A549 (cell line): Measurements from ENCODE around the gene GJA3. TPM values are rescaled to one million over a fixed set of nuclear protein-coding genes. Genes with fewer than 3 reads are reported as not detected.

Source experiments
- ATAC-seq, 2 experiments: fragments of 200-7000 bp in 1 of 2; fragments of >200 bp in 1 of 2; cut with Nextera tagmentation in 1 of 2; cut with Tn5 transposase in 1 of 2; 3 replicates each; pipeline versions ENCODE4 v1.8.0 to v1.9.1; 2018 to 2020; ENCODE audit warnings: mild to moderate bottlenecking in 1 of 2, moderate library complexity in 1 of 2
- CTCF ChIA-PET: fragments of 300-600 bp; sonication (Branson Sonifier 250); formaldehyde crosslinking; extraction: SDS; loops from one replicate; lab custom pipeline; 2021; ENCODE audit warnings: antibody characterized with exemption, inconsistent platforms; lab: Yijun Ruan, JAX
- POLR2A ChIA-PET: fragments of 350-600 bp; formaldehyde crosslinking; extraction: SDS; loops from one replicate; lab custom pipeline; 2021; ENCODE audit warnings: antibody characterized with exemption, inconsistent platforms; lab: Yijun Ruan, JAX
- DNase-seq, 2 experiments: peaks; one replicate each; pipeline versions ENCODE4 v3.0.0 to v3.0.0-alpha.2; 2011 to 2016; ENCODE audit warnings: low read depth in 1 of 2, low spot score in 1 of 2
- FAIRE-seq: peaks from 2 replicates; lab custom pipeline; 2011; peaks lifted over from hg19 to GRCh38; lab: Jason Lieb, UNC
- H3K27ac ChIP-seq, 2 experiments: fragments of >200 bp; sonication (Bioruptor Twin); formaldehyde crosslinking; 3 replicates each; pipeline ENCODE4 v1.5.1; 2016 to 2017
- H3K4me1 ChIP-seq: fragments of >200 bp; sonication (Bioruptor Twin); formaldehyde crosslinking; 3 replicates; pipeline ENCODE4 v1.6.1; 2016
- H3K4me2 ChIP-seq: fragments of >200 bp; sonication (Bioruptor Twin); formaldehyde crosslinking; 3 replicates; pipeline ENCODE4 v1.6.1; 2016
- H3K4me3 ChIP-seq: fragments of >200 bp; sonication (Bioruptor Twin); formaldehyde crosslinking; 3 replicates; pipeline ENCODE4 v1.5.1; 2016
- H3K9me3 ChIP-seq: fragments of >200 bp; sonication (Bioruptor Twin); formaldehyde crosslinking; 3 replicates; pipeline ENCODE4 v1.6.1; 2016
- CBX8 ChIP-seq: fragments of 200-600 bp; sonication (generic); IDR thresholded peaks from 2 replicates; pipeline ENCODE4 v1.6.1; 2016
- CEBPB ChIP-seq, 2 experiments: fragments of >200 bp in 1 of 2; sonication (Bioruptor Twin) in 1 of 2; formaldehyde crosslinking in 1 of 2; IDR thresholded peaks; 2 replicates each; pipeline ENCODE4 v1.6.1; 2012 to 2016
- CHD4 ChIP-seq: fragments of 200-600 bp; sonication (generic); IDR thresholded peaks from 2 replicates; pipeline ENCODE4 v1.6.1; 2016; ENCODE audit warnings: antibody characterized with exemption, mild to moderate bottlenecking, borderline replicate concordance
- CTCF ChIP-seq: fragments of >200 bp; sonication (Bioruptor Twin); formaldehyde crosslinking; IDR thresholded peaks from 3 replicates; pipeline ENCODE4 v1.5.1; 2016
- EHMT2 ChIP-seq: fragments of 200-600 bp; sonication (generic); IDR thresholded peaks from 2 replicates; pipeline ENCODE4 v1.6.1; 2016; ENCODE audit warnings: antibody characterized with exemption, low read depth, mild to moderate bottlenecking, moderate library complexity
- EP300 ChIP-seq, 2 experiments: fragments of >200 bp; sonication (Bioruptor Twin); formaldehyde crosslinking; IDR thresholded peaks; 2 replicates in 1 of 2; 3 replicates in 1 of 2; pipeline ENCODE4 v1.6.1; 2016 to 2017
- FOSB ChIP-seq: fragments of 250-450 bp; sonication (Bioruptor Pico); IDR thresholded peaks from 2 replicates; pipeline ENCODE4 v1.5.0; 2020; ENCODE audit warnings: mild to moderate bottlenecking, moderate library complexity
- JUN ChIP-seq, 2 experiments: fragments of >200 bp; sonication (Bioruptor Twin); formaldehyde crosslinking; IDR thresholded peaks; 2 replicates in 1 of 2; 3 replicates in 1 of 2; pipeline ENCODE4 v1.6.1; 2016 to 2017
- MAFK ChIP-seq: fragments of 450-650 bp; IDR thresholded peaks from 2 replicates; pipeline ENCODE4 v1.6.1; 2014; ENCODE audit not compliant: partially characterized antibody
- RFX5 ChIP-seq: fragments of 450-650 bp; IDR thresholded peaks from 2 replicates; pipeline ENCODE4 v1.7.1; 2014; ENCODE audit warnings: antibody characterized with exemption, mild to moderate bottlenecking, moderate library complexity
- RNF2 ChIP-seq: fragments of 200-600 bp; sonication (generic); IDR thresholded peaks from 2 replicates; pipeline ENCODE4 v1.6.1; 2016; ENCODE audit warnings: low read depth, mild to moderate bottlenecking, antibody characterized with exemption, moderate library complexity, borderline replicate concordance
- TFCP2L1 ChIP-seq: fragments of 250-450 bp; sonication (Bioruptor Pico); IDR thresholded peaks from 2 replicates; pipeline ENCODE4 v1.5.0; 2021; ENCODE audit warnings: mild to moderate bottlenecking
- ZC3H11A ChIP-seq: fragments of 450-650 bp; IDR thresholded peaks from 2 replicates; pipeline ENCODE4 v1.6.1; 2014; ENCODE audit warnings: antibody characterized with exemption, mild to moderate bottlenecking
- ZNF302 ChIP-seq: fragments of 250-450 bp; sonication (Bioruptor Pico); IDR thresholded peaks from 2 replicates; pipeline ENCODE4 v1.9.0; 2021; ENCODE audit warnings: inconsistent platforms, mild to moderate bottlenecking, moderate library complexity
- WGBS: methylation state at CpG from one replicate; pipeline ENCODE4 v1.1.6; 2017; ENCODE audit errors: missing lambda C conversion rate; 5-methylcytosine and 5-hydroxymethylcytosine counted together
- polyA plus RNA-seq, 4 experiments: library from polyadenylated mRNA; depleted of rRNA in 3 of 4; stranded (reverse); fragments of >200 nt; fragmentation: RNase III in 1 of 4; extraction: RNeasy Plus Mini Kit Qiagen cat#74134 plus additional on column Dnase treatment in 1 of 4; gene quantifications; 2 replicates in 3 of 4; 3 replicates in 1 of 4; pipeline ENCODE4 v1.2.3, GENCODE V29; 2011 to 2017
- TF ChIP-seq, protein P1 (sequence below): fragments of 250-450 bp; sonication (Bioruptor Pico); IDR thresholded peaks from 2 replicates; pipeline ENCODE4 v1.5.0; 2020; ENCODE audit warnings: low read depth, mild to moderate bottlenecking, moderate library complexity
- TF ChIP-seq, protein P2 (sequence below): IDR thresholded peaks from 2 replicates; pipeline ENCODE4 v1.6.1; 2012; ENCODE audit warnings: low read depth, borderline replicate concordance
- TF ChIP-seq, protein P3 (sequence below): fragments of 250-450 bp; sonication (Bioruptor Pico); IDR thresholded peaks from 2 replicates; pipeline ENCODE4 v1.5.0; 2021; ENCODE audit warnings: mild to moderate bottlenecking, moderate library complexity, borderline replicate concordance
- TF ChIP-seq, protein P4 (sequence below): IDR thresholded peaks from 2 replicates; pipeline ENCODE4 v1.6.1; 2012

The GJA3 gene
- polyA plus RNA-seq, 2 of the 4 experiments (the other 2 are of a cell fraction) = 0.06 to 0.19 TPM

DNA sequence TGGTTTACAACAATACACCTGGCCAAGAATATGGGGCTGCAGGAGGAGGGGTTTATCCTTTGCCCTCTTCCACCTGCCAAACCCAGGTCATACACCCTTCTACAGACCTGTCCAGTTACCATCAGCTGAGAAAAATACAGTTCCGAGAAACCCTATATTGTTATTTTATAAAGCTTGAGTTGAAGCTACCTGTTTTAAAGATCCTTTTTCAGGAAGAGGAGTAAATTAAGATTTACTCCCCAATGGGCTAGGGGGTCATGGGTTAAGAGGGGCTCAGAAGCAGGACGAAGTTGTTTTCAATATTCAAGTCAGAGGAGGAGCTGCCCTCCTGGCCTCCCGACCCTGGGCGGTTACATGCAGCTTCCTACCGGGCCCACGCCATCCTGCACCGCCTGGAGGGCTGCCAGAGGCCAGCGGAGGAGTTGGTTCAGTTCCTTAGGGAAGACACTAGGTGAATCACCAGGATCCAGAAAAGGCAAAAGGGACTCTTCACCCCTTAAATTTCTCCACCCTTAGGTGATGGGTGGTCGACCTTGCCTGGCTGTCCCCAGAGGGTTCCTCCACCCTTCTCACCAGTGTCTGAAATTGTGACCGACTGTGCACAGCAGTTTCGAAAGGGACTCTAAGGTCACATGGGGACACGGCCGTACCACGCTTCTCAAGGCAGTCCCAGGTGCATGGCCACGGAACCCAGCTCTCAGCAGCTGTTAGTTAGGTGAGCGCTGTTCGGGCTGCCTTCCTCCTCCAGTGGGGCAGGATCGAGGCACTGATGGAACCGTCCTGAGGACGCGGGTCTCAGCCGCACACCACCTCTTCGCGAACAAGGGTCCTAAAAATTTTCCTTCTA is 30.7 kb upstream of the GJA3 start:
- Histone ChIP-seq H3K4me3 (peak overlapping the region; percentile 76), H3K9me3 (no peaks in the 10 kb centered on the region), H3K27ac (peak overlapping the region; percentile 53 to 80; a peak in 5 of 6 replicates), H3K4me1 (peaks cover 7% of the 10 kb centered on the region; the same call in 1 of the 3 replicates)
- ChIA-PET CTCF (interaction anchor here (0.8 to 3.5 kb wide), 5 partner anchors 9 to 303 kb away, joined by 3 to 16 read pairs (median 3); no protein-coding TSS in a partner anchor), POLR2A (no interaction called here)
- DNase-seq = no peak
- WGBS = 78% methylated on average over 21 of the region's 24 CpGs
- TF ChIP-seq CHD4 = no peak
- no peak for TF ChIP-seq ZNF302 (CRISPR knock-in tag)
- TF ChIP-seq FOSB = no peak
- TF ChIP-seq ZC3H11A = no peak
- no peak for TF ChIP-seq MAFK
- no peak for TF ChIP-seq RNF2
- no peak for TF ChIP-seq CTCF
- TF ChIP-seq, protein P1, sequence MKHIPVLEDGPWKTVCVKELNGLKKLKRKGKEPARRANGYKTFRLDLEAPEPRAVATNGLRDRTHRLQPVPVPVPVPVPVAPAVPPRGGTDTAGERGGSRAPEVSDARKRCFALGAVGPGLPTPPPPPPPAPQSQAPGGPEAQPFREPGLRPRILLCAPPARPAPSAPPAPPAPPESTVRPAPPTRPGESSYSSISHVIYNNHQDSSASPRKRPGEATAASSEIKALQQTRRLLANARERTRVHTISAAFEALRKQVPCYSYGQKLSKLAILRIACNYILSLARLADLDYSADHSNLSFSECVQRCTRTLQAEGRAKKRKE (CRISPR knock-in tag) = no peak
- TF ChIP-seq EHMT2 = no peak
- TF ChIP-seq, protein P2, sequence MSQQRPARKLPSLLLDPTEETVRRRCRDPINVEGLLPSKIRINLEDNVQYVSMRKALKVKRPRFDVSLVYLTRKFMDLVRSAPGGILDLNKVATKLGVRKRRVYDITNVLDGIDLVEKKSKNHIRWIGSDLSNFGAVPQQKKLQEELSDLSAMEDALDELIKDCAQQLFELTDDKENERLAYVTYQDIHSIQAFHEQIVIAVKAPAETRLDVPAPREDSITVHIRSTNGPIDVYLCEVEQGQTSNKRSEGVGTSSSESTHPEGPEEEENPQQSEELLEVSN = no peak
- TF ChIP-seq JUN (IDR thresholded peaks at IDR 0.05) = no peak
- TF ChIP-seq, protein P3, sequence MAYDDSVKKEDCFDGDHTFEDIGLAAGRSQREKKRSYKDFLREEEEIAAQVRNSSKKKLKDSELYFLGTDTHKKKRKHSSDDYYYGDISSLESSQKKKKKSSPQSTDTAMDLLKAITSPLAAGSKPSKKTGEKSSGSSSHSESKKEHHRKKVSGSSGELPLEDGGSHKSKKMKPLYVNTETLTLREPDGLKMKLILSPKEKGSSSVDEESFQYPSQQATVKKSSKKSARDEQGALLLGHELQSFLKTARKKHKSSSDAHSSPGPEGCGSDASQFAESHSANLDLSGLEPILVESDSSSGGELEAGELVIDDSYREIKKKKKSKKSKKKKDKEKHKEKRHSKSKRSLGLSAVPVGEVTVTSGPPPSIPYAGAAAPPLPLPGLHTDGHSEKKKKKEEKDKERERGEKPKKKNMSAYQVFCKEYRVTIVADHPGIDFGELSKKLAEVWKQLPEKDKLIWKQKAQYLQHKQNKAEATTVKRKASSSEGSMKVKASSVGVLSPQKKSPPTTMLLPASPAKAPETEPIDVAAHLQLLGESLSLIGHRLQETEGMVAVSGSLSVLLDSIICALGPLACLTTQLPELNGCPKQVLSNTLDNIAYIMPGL (CRISPR knock-in tag) = no peak
- no peak for TF ChIP-seq TFCP2L1 (CRISPR knock-in tag)
- TF ChIP-seq EP300 (IDR thresholded peaks at IDR 0.05) = no peak
- TF ChIP-seq CEBPB (IDR thresholded peaks at IDR 0.05) = no peak
- TF ChIP-seq CBX8 = no peak
- no peak for TF ChIP-seq RFX5
- TF ChIP-seq, protein P4, sequence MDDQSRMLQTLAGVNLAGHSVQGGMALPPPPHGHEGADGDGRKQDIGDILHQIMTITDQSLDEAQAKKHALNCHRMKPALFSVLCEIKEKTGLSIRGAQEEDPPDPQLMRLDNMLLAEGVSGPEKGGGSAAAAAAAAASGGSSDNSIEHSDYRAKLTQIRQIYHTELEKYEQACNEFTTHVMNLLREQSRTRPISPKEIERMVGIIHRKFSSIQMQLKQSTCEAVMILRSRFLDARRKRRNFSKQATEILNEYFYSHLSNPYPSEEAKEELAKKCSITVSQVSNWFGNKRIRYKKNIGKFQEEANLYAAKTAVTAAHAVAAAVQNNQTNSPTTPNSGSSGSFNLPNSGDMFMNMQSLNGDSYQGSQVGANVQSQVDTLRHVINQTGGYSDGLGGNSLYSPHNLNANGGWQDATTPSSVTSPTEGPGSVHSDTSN = no peak
- TF ChIP-seq, all 56 proteins: peak for 0
- H3K4me2 ChIP-seq = peak overlapping the region; percentile 100
- no peak for FAIRE-seq
- peak in 1 of 2 experiments; percentile 12; a peak in 1 of 6 replicates for ATAC-seq
